GM21367 (cell line): ENCODE results near the gene KRT6A.
"Not testable (repeated sequence)": the region's sequence is repeated elsewhere in the genome, so short reads cannot be mapped to it uniquely, and the experiment has no call there.

Experiments
- ATAC-seq: cut with Tn5 transposase; IDR thresholded peaks from one replicate; pipeline ENCODE4 v1.9.1; 2021; ENCODE audit not compliant: unreplicated experiment

Gene KRT6A

GRCh38 chr12:52474212-52474611, 18.8 kb downstream of the KRT6A start:
- ATAC-seq, result no peak

GRCh38 chr12:52473768-52474167, 19.3 kb downstream of the KRT6A start, which contains the start of gene KRT6C:
KRT6C (minus strand) TSS chr12:52473805; CDS start chr12:52473737, 68 bp downstream.
- ATAC-seq, result no peak

GRCh38 chr12:52469853-52470252, 23.2 kb downstream of the KRT6A start:
- no peak for ATAC-seq

DNA sequence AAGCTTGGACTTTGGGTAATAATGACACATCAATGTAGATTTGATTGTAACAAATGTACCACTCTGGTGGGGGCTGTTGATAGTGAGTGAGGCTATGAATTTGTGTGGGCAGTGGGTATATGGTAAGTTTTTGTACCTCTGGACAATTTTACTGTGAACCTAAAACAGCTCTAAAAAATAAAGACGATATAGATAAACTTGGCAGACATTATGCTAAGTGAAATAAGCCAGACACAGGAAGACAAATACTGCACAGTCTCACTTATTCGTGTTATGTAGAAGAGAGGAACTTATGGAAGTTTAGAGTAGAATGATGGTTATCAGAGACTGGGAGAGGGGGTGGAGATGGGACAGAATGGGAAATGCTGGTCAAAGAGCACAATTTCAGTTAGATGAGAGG, 28.2 kb downstream of the KRT6A start:
- ATAC-seq, result no peak

DNA sequence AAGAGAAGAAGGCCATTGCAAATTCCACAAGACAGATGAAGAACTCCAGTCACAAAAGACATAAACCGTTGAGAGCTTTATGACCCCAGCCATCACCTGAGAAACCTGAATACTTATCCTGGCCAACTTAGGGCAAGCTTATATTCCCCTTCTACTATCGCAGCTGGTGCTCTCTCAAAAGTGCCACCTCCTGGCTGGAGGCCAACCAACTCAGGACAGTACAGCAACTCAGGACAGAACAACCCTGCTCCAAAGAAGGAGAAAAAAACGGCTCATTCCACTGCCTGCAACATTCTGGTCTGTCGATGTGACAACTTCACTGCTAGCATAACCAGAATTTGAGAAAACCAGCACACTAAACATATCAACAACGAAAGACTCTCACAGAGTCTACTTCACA, 31.4 kb downstream of the KRT6A start:
- no peak for ATAC-seq

- no peak for ATAC-seq
Observed at GRCh38 chr12:52458861-52459260, 34.2 kb downstream of the KRT6A start.

GRCh38 chr12:52455821-52456220, 37.2 kb downstream of the KRT6A start:
- no peak for ATAC-seq

DNA sequence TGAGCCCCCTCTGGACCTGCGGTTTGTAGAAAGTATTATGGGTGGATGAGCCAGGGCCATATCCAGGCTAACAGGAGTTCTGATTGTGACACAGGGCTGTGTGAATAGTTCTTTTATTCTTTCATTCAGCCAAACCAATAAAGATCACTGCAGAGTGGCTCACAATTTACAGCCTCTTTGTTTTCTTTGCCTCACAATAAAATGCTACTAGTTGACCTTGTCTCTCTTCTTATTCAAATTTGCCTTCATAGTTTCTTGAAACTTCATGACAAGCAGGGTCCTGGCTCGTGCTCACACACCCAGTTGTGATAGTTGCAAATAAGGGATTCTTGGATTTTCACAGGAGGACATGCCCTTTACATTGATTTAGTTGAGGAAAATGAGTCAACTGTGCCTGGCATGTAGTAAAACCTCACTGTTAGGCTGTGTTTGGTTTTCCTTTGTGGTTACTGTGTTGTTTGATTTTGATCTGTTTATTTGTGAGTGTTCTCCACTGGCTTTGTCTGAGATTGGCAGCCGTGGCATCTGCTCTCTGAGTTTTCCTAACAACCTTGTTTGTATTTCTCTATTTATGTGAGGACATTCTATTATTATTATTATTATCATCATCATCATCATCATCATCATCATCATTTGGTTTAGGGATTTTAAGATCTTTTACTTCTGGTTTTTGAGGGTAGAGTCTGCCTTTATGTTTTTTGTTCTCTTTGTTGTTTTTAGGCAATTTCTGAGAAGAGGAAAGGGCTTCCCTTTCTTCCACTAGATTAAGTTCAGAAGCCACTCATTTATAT, 38.5 kb downstream of the KRT6A start:
- ATAC-seq, result no peak

GRCh38 chr12:52452101-52452500, 41.0 kb downstream of the KRT6A start, which contains the start of gene KRT6B:
KRT6B (minus strand) TSS chr12:52452146; CDS start chr12:52452078, 68 bp downstream.
- no peak for ATAC-seq

GRCh38 chr12:52448228-52448627, 44.8 kb downstream of the KRT6A start:
- ATAC-seq, result no peak

GRCh38 chr12:52447196-52447595, 45.9 kb downstream of the KRT6A start:
- ATAC-seq, result not testable (repeated sequence)

DNA sequence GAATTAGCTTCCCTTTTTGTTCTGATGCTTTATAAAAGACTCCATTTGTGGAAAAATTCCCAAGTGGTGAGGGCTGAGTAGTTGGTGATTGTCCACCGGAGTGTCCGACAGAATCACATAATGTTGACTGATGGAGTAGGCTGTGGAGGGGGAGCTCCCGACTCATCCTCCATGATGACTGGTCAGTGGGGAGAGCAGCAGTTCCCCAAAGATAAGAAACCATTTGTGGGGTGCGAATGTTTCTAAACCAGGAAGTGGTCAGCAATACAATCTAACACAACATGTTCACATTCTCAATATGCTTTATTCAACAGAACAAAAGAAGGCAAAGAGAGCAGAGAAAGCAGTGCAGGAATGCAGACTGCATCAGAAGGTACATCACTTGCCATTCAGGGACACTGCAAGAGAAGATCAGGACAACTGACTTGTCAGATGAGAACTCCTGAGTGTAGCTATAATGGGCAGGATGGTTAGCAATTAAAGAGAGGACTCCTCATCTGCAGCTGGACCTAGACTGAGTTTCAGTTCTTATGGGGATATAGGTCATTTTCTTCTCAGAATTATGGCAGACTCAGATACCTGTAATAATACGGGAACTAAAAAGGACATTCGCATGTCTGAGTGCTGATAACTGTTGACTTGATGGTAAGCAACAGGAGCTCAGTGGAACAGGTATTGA, 46.6 kb downstream of the KRT6A start:
- ATAC-seq, result no peak

DNA sequence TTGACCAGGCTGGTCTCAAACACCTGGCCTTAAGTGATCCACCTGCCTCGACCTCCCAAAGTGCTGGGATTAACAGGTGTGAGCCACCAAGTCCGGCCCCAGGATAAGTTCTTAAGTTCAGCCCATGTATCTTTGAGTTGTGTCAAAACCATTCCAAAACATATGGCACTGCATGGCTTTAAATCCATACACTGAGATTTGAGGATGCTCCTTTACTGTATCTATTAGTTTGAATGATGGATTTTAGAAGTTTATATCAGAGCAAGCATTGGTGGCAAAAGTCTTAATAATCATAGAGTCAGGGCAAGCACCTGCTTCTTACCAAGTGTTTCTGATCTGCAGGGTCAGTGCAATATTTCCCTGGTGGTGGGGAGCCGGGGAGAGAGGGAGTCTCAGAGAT, 47.2 kb downstream of the KRT6A start:
- ATAC-seq, result no peak

GRCh38 chr12:52444647-52445595, 48.1 kb downstream of the KRT6A start:
- ATAC-seq, result no peak

GRCh38 chr12:52443966-52444365, 49.1 kb downstream of the KRT6A start:
- no peak for ATAC-seq

DNA sequence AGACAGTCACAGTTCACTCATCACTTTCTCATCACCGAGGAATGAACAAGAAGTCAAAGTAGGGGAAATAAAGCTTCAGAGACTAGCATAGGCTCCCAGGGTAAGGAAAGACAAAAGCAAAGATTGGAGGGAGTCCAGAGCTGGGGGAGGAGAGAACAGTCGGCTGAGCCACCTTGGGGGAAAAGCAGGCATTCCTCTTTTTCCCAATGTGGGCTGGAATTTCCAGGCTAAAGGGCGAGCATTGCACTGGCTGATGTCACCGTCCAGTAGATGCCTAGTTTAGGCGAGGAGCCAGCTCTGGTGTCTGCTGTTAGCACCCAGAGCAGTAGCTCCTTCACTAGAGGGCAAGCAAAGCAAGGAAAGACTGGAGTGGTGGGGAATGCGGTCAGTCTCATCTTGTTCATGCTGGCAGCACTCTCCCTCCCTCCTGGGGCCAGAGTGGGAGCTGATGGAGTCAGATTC, 50.4 kb downstream of the KRT6A start:
- no peak for ATAC-seq

- ATAC-seq, result no peak
Observed at GRCh38 chr12:52441320-52441911, 51.6 kb downstream of the KRT6A start.

- no peak for ATAC-seq
Observed at GRCh38 chr12:52440821-52441319, 52.2 kb downstream of the KRT6A start.

DNA sequence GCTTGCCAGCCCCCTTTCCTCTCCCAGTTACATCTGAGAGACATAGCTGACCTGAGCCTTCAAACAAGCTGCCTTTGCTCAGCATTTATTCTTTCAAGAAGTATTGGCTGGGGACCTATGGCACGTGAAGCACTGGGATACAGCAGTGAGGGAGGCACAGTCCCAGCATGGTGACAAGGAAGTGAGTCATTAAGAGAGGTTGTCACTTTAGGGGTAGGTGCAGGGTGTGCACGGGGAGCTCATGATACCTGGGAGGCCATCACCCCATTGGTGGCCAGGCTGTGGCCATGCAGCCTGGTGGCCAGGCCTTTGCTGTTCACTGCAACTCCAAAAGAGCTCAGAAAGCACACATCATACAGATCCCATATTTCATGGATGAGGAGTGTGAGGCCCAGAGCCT, 53.2 kb downstream of the KRT6A start:
- no peak for ATAC-seq

GRCh38 chr12:52439420-52439819, 53.6 kb downstream of the KRT6A start:
- ATAC-seq, result no peak
